B cell (primary cell): ENCODE results near the gene TMEM19. TPM values are rescaled to one million over a fixed set of nuclear protein-coding genes. Genes with fewer than 3 reads are reported as not detected.
A peak's percentile ranks its signal among the peaks of the same experiment; 100 is the strongest.

ENCODE experiments used
- ATAC-seq: fragments of 200-7000 bp; cut with Tn5 transposase; one replicate; pipeline ENCODE4 v1.10.0; 2021; ENCODE audit warnings: low read depth, mild to moderate bottlenecking, moderate number of reproducible peaks, moderate library complexity
- CTCF ChIA-PET: fragments of 350-600 bp; sonication (Branson Sonifier 250); formaldehyde crosslinking; loops from one replicate; lab custom pipeline; 2021; ENCODE audit warnings: antibody characterized with exemption, inconsistent platforms; lab: Charles Lee
- POLR2A ChIA-PET: fragments of 350-600 bp; sonication (Branson Sonifier 250); formaldehyde crosslinking; loops from one replicate; lab custom pipeline; 2021; ENCODE audit warnings: antibody characterized with exemption; lab: Charles Lee
- DNase-seq: peaks from one replicate; pipeline ENCODE4 v3.0.0; 2013
- H2AFZ ChIP-seq: 2 replicates; pipeline ENCODE4 v1.6.1; 2012; ENCODE audit warnings: mild to moderate bottlenecking, low read depth, low read length; ENCODE audit not compliant: insufficient read depth, poor library complexity, severe bottlenecking
- H3K27ac ChIP-seq, 2 donors: 1 replicate in 1 of 2; 2 replicates in 1 of 2; pipeline ENCODE4 v1.5.1; 2012 to 2013; ENCODE audit warnings: low read length in 2 of 2, mild to moderate bottlenecking in 2 of 2, moderate library complexity in 1 of 2
- H3K27me3 ChIP-seq, 4 experiments: fragments of 200-600 bp in 1 of 4; sonication (generic) in 1 of 4; replicated peaks in 1 of 4; 1 replicate in 2 of 4; 2 replicates in 2 of 4; pipeline versions ENCODE4 v1.6.1 to v1.7.0; 2013 to 2016; ENCODE audit warnings: low read length in 3 of 4, mild to moderate bottlenecking in 2 of 4, mixed read lengths in 1 of 4, moderate library complexity in 1 of 4; ENCODE audit not compliant: insufficient read depth in 4 of 4, control insufficient read depth in 3 of 4; ENCODE audit errors: control extremely low read depth in 1 of 4
- H3K36me3 ChIP-seq, 2 experiments: replicated peaks in 1 of 2; 1 replicate in 1 of 2; 2 replicates in 1 of 2; pipeline versions ENCODE4 v1.6.1 to v1.7.1; 2013; ENCODE audit warnings: low read length in 1 of 2; ENCODE audit not compliant: insufficient read depth in 2 of 2, control insufficient read depth in 1 of 2; ENCODE audit errors: control extremely low read depth in 1 of 2, extremely low read depth in 1 of 2
- H3K4me1 ChIP-seq, 2 donors: fragments of 200-600 bp in 1 of 2; sonication (generic) in 1 of 2; 1 replicate in 1 of 2; 2 replicates in 1 of 2; pipeline versions ENCODE4 v1.5.1 to v1.6.1; 2013 to 2017; ENCODE audit warnings: low read length in 2 of 2; ENCODE audit not compliant: control insufficient read depth in 2 of 2, insufficient read depth in 2 of 2
- H3K4me2 ChIP-seq: replicated peaks from 2 replicates; pipeline ENCODE3; 2012; ENCODE audit warnings: mild to moderate bottlenecking, low read depth, low read length; ENCODE audit not compliant: poor library complexity, severe bottlenecking
- H3K4me3 ChIP-seq, 5 experiments: fragments of 200-600 bp in 1 of 5; sonication (generic) in 1 of 5; 1 replicate in 3 of 5; 2 replicates in 2 of 5; pipeline versions ENCODE4 v1.5.1 to v1.7.0; 2011 to 2016; ENCODE audit warnings: low read length in 4 of 5, mild to moderate bottlenecking in 4 of 5, low read depth in 2 of 5, control low read depth in 1 of 5, moderate library complexity in 1 of 5; ENCODE audit not compliant: insufficient read depth in 1 of 5; ENCODE audit errors: control extremely low read depth in 1 of 5, extremely low read depth in 1 of 5
- H3K79me2 ChIP-seq: fragments of 200-600 bp; sonication (generic); one replicate; pipeline ENCODE4 v1.6.0; 2016; ENCODE audit warnings: low read length; ENCODE audit not compliant: control insufficient read depth, insufficient read depth
- H3K9ac ChIP-seq: fragments of 200-600 bp; sonication (generic); 2 replicates; pipeline ENCODE4 v1.6.1; 2017; ENCODE audit warnings: mild to moderate bottlenecking, low read length, moderate library complexity
- H3K9me3 ChIP-seq, 3 donors: one replicate each; pipeline versions ENCODE4 v1.6.1 to v1.7.1; 2013; ENCODE audit warnings: low read length in 2 of 3; ENCODE audit not compliant: control insufficient read depth in 2 of 3, insufficient read depth in 1 of 3; ENCODE audit errors: control extremely low read depth in 1 of 3
- H4K20me1 ChIP-seq: 2 replicates; pipeline ENCODE4 v1.6.0; 2012; ENCODE audit warnings: mild to moderate bottlenecking, low read length; ENCODE audit not compliant: insufficient read depth, control insufficient read depth, poor library complexity, severe bottlenecking
- H3K27ac Mint-ChIP-seq: one replicate; pipeline ENCODE4 v1.8.0; 2021; ENCODE audit warnings: mixed read lengths
- H3K27me3 Mint-ChIP-seq: one replicate; pipeline ENCODE4 v1.8.0; 2021; ENCODE audit warnings: mixed read lengths
- H3K4me1 Mint-ChIP-seq: one replicate; pipeline ENCODE4 v1.8.0; 2021; ENCODE audit warnings: mixed read lengths
- H3K4me3 Mint-ChIP-seq: one replicate; pipeline ENCODE4 v1.8.0; 2021; ENCODE audit warnings: mixed read lengths
- H3K9me3 Mint-ChIP-seq: one replicate; pipeline ENCODE4 v1.8.0; 2022; ENCODE audit warnings: mixed read lengths; ENCODE audit not compliant: insufficient read depth
- CTCF ChIP-seq: fragments of 200-600 bp; IDR thresholded peaks from one replicate; pipeline ENCODE4 v1.8.0; 2022; ENCODE audit warnings: antibody characterized with exemption, mild to moderate bottlenecking
- EZH2 ChIP-seq: IDR thresholded peaks from 2 replicates; pipeline ENCODE4 v1.6.1; 2012; ENCODE audit warnings: borderline replicate concordance, low read depth, mild to moderate bottlenecking, moderate library complexity, low read length; ENCODE audit not compliant: insufficient read depth, poor library complexity, severe bottlenecking
- WGBS: methylation state at CpG from one replicate; pipeline ENCODE4 v1.1.5; 2013; ENCODE audit warnings: missing lambda C conversion rate; ENCODE audit not compliant: insufficient coverage; 5-methylcytosine and 5-hydroxymethylcytosine counted together
- intact Hi-C: fragments of 100-400 bp; cut with micrococcal nuclease; formaldehyde crosslinking; loops from one replicate; pipeline ENCODE4 v1.10.0; 2022
- polyA plus RNA-seq: library from polyadenylated mRNA; depleted of rRNA; stranded (reverse); fragments of >200 nt; gene quantifications from 2 replicates; pipeline ENCODE4 v1.2.3, GENCODE V29; 2012
- total RNA-seq, 2 donors: library from RNA; stranded (reverse); fragments of 120-200 nt in 1 of 2; gene quantifications; 1 replicate in 1 of 2; 2 replicates in 1 of 2; pipeline versions ENCODE4 v1.2.3 to v1.2.4, GENCODE V29; 2013 to 2022

Gene TMEM19
- total and polyA plus RNA-seq, 2 donors (not counting 1 experiment from before 2014, with no cell fraction given), result 39.4 to 53.6 TPM

- H3K27me3 ChIP-seq, result no peaks in the 10 kb centered on the region
- peaks cover 23 to 28% of the 10 kb centered on the region in 2 donors for H3K4me1 ChIP-seq
- no peaks in the 10 kb centered on the region for H3K9me3 Mint-ChIP-seq
- DNase-seq, result no peak
- intact Hi-C loops, result loop anchor here (10.0 kb wide), 1 partner anchor 179 kb away; no protein-coding TSS in a partner anchor
- H2AFZ ChIP-seq, result no peak overlapping the region
- 100% methylated on average over 2 of the region's 5 CpGs for WGBS
- H3K4me3 Mint-ChIP-seq, result no peak overlapping the region
- H3K27me3 Mint-ChIP-seq, result no peaks in the 10 kb centered on the region
- no peak overlapping the region for H3K4me3 ChIP-seq
- no peaks in the 10 kb centered on the region for H3K9me3 ChIP-seq
- POLR2A ChIA-PET, result no interaction called here
- ATAC-seq, result no peak
- no peaks in the 10 kb centered on the region for H3K36me3 ChIP-seq
- H3K4me1 Mint-ChIP-seq, result peaks cover 43% of the 10 kb centered on the region
- H3K27ac Mint-ChIP-seq, result no peak overlapping the region
- no peak overlapping the region for H3K4me2 ChIP-seq
- peaks cover 22% of the 10 kb centered on the region for H4K20me1 ChIP-seq
- CTCF ChIA-PET, result interaction anchor here (1.0 to 11.6 kb wide), 3 partner anchors 18 to 82 kb away, joined by 3 to 116 read pairs (median 5); no protein-coding TSS in a partner anchor
- peaks cover 73% of the 10 kb centered on the region for H3K79me2 ChIP-seq
- H3K9ac ChIP-seq, result no peak overlapping the region
- no peak for TF ChIP-seq CTCF
- TF ChIP-seq EZH2, result no peak
- H3K27ac ChIP-seq, result peak overlapping the region in 1 of 2 donors; percentile 97
Measured at GRCh38 chr12:71666259-71666658, 19.6 kb upstream of the TMEM19 start.

- Histone ChIP-seq H3K27me3 (no peaks in the 10 kb centered on the region), H3K9me3 (no peaks in the 10 kb centered on the region), H3K4me3 (no peak overlapping the region), H3K79me2 (peaks cover 55% of the 10 kb centered on the region), H2AFZ (no peak overlapping the region), H3K36me3 (peaks cover 0 to 1% of the 10 kb centered on the region in 2 experiments), H3K9ac (no peak overlapping the region), H3K4me2 (no peak overlapping the region), H3K27ac (no peak overlapping the region), H3K4me1 (no peaks in the 10 kb centered on the region), H4K20me1 (no peaks in the 10 kb centered on the region)
- ChIA-PET POLR2A (no interaction called here), CTCF (no interaction called here)
- H3K4me3 Mint-ChIP-seq, result no peak overlapping the region
- H3K27me3 Mint-ChIP-seq, result no peaks in the 10 kb centered on the region
- DNase-seq (no peak), ATAC-seq (no peak)
- H3K4me1 Mint-ChIP-seq, result peaks cover 9% of the 10 kb centered on the region
- TF ChIP-seq CTCF (no peak), EZH2 (no peak)
- no peak overlapping the region for H3K27ac Mint-ChIP-seq
- no peaks in the 10 kb centered on the region for H3K9me3 Mint-ChIP-seq
- intact Hi-C loops, result no loop called here
Measured at GRCh38 chr12:71671311-71671710, 14.6 kb upstream of the TMEM19 start.
